ENCODE results near the gene HBM. TPM values are rescaled to one million over a fixed set of nuclear protein-coding genes. Genes with fewer than 3 reads are reported as not detected.

HBM gene
- total RNA-seq, 4 donors from 2014 or later = 3.3 TPM; not detected in 3

- 73 to 81% methylated on average over 8 of the region's 8 CpGs for WGBS, 2 donors
- no peak for DNase-seq (ENCODE audit: low spot score in 2 of 2)
- TF ChIP-seq EP300 (IDR thresholded peaks at IDR 0.05) = no peak
- TF ChIP-seq, protein P1, sequence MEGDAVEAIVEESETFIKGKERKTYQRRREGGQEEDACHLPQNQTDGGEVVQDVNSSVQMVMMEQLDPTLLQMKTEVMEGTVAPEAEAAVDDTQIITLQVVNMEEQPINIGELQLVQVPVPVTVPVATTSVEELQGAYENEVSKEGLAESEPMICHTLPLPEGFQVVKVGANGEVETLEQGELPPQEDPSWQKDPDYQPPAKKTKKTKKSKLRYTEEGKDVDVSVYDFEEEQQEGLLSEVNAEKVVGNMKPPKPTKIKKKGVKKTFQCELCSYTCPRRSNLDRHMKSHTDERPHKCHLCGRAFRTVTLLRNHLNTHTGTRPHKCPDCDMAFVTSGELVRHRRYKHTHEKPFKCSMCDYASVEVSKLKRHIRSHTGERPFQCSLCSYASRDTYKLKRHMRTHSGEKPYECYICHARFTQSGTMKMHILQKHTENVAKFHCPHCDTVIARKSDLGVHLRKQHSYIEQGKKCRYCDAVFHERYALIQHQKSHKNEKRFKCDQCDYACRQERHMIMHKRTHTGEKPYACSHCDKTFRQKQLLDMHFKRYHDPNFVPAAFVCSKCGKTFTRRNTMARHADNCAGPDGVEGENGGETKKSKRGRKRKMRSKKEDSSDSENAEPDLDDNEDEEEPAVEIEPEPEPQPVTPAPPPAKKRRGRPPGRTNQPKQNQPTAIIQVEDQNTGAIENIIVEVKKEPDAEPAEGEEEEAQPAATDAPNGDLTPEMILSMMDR (IDR thresholded peaks at IDR 0.05) = no peak
- no peak overlapping the region for H3K27ac ChIP-seq
- H3K27me3 ChIP-seq = no peaks in the 10 kb centered on the region
- no peak overlapping the region for H3K4me3 ChIP-seq
- H3K4me1 ChIP-seq = no peaks in the 10 kb centered on the region
- no peaks in the 10 kb centered on the region for H3K9me3 ChIP-seq
- peaks cover 5 to 82% (median 24%) of the 10 kb centered on the region in 3 donors for H3K36me3 ChIP-seq
Observed at GRCh38 chr16:188674-189073, 22.9 kb downstream of the HBM start.

GRCh38 chr16:189604-190186 lies 23.9 kb downstream of the HBM start:
- H3K27ac ChIP-seq = no peak overlapping the region
- H3K27me3 ChIP-seq = no peaks in the 10 kb centered on the region
- TF ChIP-seq, protein P1 (IDR thresholded peaks at IDR 0.05) = no peak
- TF ChIP-seq EP300 (IDR thresholded peaks at IDR 0.05) (no peak), POLR2A (IDR thresholded peaks at IDR 0.05) (no peak)
- no peaks in the 10 kb centered on the region for H3K9me3 ChIP-seq
- no peaks in the 10 kb centered on the region for H3K4me1 ChIP-seq
- no peak overlapping the region for H3K4me3 ChIP-seq
- DNase-seq (ENCODE audit: low spot score in 2 of 2) = no peak
- peaks cover 5 to 86% (median 28%) of the 10 kb centered on the region in 3 donors for H3K36me3 ChIP-seq
- WGBS, 2 donors = 93 to 94% methylated on average over 33 to 34 of the region's 34 CpGs

GRCh38 chr16:191831-192230 lies 26.1 kb downstream of the HBM start:
- H3K9me3 ChIP-seq = no peaks in the 10 kb centered on the region
- DNase-seq (ENCODE audit: low spot score in 2 of 2) = no peak

GRCh38 chr16:192686-193085 lies 26.9 kb downstream of the HBM start:
- Histone ChIP-seq H3K4me3 (no peak overlapping the region), H3K36me3 (peaks cover 5 to 100% (median 42%) of the 10 kb centered on the region in 3 donors), H3K4me1 (no peaks in the 10 kb centered on the region), H3K27ac (no peak overlapping the region), H3K27me3 (no peaks in the 10 kb centered on the region), H3K9me3 (no peaks in the 10 kb centered on the region)
- no peak for DNase-seq (ENCODE audit: low spot score in 2 of 2)
- TF ChIP-seq EP300 (IDR thresholded peaks at IDR 0.05) = no peak
- TF ChIP-seq, protein P1 (IDR thresholded peaks at IDR 0.05) = no peak
- TF ChIP-seq POLR2A (IDR thresholded peaks at IDR 0.05) = no peak
- 92 to 94% methylated on average over 11 of the region's 11 CpGs for WGBS, 2 donors

More at GRCh38 chr16:191831-192230, 26.1 kb downstream of the HBM start:
- H3K36me3 ChIP-seq = peaks cover 5 to 98% (median 38%) of the 10 kb centered on the region in 3 donors
- TF ChIP-seq POLR2A (IDR thresholded peaks at IDR 0.05) = no peak
- no peak for TF ChIP-seq EP300 (IDR thresholded peaks at IDR 0.05)
- TF ChIP-seq, protein P1 (IDR thresholded peaks at IDR 0.05) = no peak
- no peak overlapping the region for H3K4me3 ChIP-seq
- no peaks in the 10 kb centered on the region for H3K27me3 ChIP-seq
- no peak overlapping the region for H3K27ac ChIP-seq
- WGBS, 2 donors = 90 to 94% methylated on average over 4 of the region's 4 CpGs
- no peaks in the 10 kb centered on the region for H3K4me1 ChIP-seq

- Histone ChIP-seq H3K4me1 (no peaks in the 10 kb centered on the region), H3K4me3 (no peak overlapping the region), H3K27me3 (no peaks in the 10 kb centered on the region), H3K36me3 (peaks cover 6 to 100% (median 47%) of the 10 kb centered on the region in 3 donors), H3K9me3 (no peaks in the 10 kb centered on the region), H3K27ac (no peak overlapping the region)
- TF ChIP-seq EP300 (IDR thresholded peaks at IDR 0.05) (no peak), POLR2A (IDR thresholded peaks at IDR 0.05) (no peak)
- TF ChIP-seq, protein P1 (IDR thresholded peaks at IDR 0.05) = no peak
- 91 to 92% methylated on average over 15 of the region's 15 CpGs for WGBS, 2 donors
- no peak for DNase-seq (ENCODE audit: low spot score in 2 of 2)
Observed at GRCh38 chr16:193441-193840, 27.7 kb downstream of the HBM start.

Data from tibial nerve (tissue), 4 donors.